K562 (cell line): ENCODE measurements around the gene ZNF586. TPM values are rescaled to one million over a fixed set of nuclear protein-coding genes. Genes with fewer than 3 reads are reported as not detected.

ENCODE experiments used
- C11orf30 ChIP-seq: fragments of 450-650 bp; IDR thresholded peaks from 2 replicates; pipeline ENCODE4 v1.6.1; 2016; ENCODE audit warnings: low read depth, mild to moderate bottlenecking
- NFIC ChIP-seq: fragments of 450-650 bp; IDR thresholded peaks from 2 replicates; pipeline ENCODE4 v1.6.1; 2017; ENCODE audit warnings: mild to moderate bottlenecking, inconsistent platforms
- PHB2 ChIP-seq: fragments of 450-650 bp; IDR thresholded peaks from 2 replicates; pipeline ENCODE4 v1.6.1; 2017; ENCODE audit warnings: low read depth
- PHF21A ChIP-seq: fragments of 450-650 bp; IDR thresholded peaks from 2 replicates; pipeline ENCODE4 v1.6.1; 2017; ENCODE audit warnings: low read depth, borderline replicate concordance
- ZKSCAN8 ChIP-seq: fragments of 200-800 bp; sonication (Bioruptor generic); IDR thresholded peaks from 2 replicates; pipeline ENCODE4 v1.6.1; 2016; ENCODE audit warnings: missing genetic modification characterization, missing compliant biosample characterization
- ZNF232 ChIP-seq: sonication (generic); formaldehyde crosslinking; IDR thresholded peaks from 2 replicates; pipeline ENCODE4 v1.8.0; 2022; ENCODE audit warnings: mild to moderate bottlenecking, missing genetic modification reagents
- ZNF263 ChIP-seq: sonication (generic); formaldehyde crosslinking; IDR thresholded peaks from 2 replicates; pipeline ENCODE4 v1.8.0; 2022; ENCODE audit warnings: mild to moderate bottlenecking, missing genetic modification reagents, borderline replicate concordance
- ZNF41 ChIP-seq: fragments of 250-450 bp; sonication (Bioruptor Pico); conservative IDR thresholded peaks from 2 replicates; pipeline ENCODE4 v1.4.0; 2020; ENCODE audit warnings: mild to moderate bottlenecking
- ZNF586 ChIP-seq: fragments of 450-650 bp; formaldehyde crosslinking; conservative IDR thresholded peaks from 2 replicates; pipeline ENCODE4 v1.4.0; 2020; ENCODE audit warnings: mild to moderate bottlenecking, moderate library complexity
- ZNF668 ChIP-seq: fragments of 250-450 bp; sonication (Bioruptor Pico); IDR thresholded peaks from 2 replicates; pipeline ENCODE4 v1.8.0; 2022; ENCODE audit warnings: mild to moderate bottlenecking, inconsistent platforms
- polyA plus RNA-seq, 8 experiments: library from polyadenylated mRNA; depleted of rRNA in 4 of 8; stranded (reverse) in 5 of 8; unstranded in 3 of 8; fragments of >200 nt; fragmentation: Nextera tagmentation in 2 of 8; fragmentation: Illumina TruSeq in 1 of 8; extraction: Ambion mirVana in 2 of 8; extraction: Trizol in 1 of 8; gene quantifications; 2 replicates each; pipeline versions ENCODE4 v1.2.1 to v1.2.3, GENCODE V29; 2011 to 2014; ENCODE audit warnings: inconsistent platforms in 1 of 8, missing spikeins in 1 of 8
- total RNA-seq, 7 experiments: library from RNA; depleted of rRNA in 6 of 7; stranded (reverse); fragments of >200 nt in 6 of 7; fragmentation: Illumina TruSeq in 2 of 7; extraction: Trizol in 2 of 7; gene quantifications; 2 replicates each; pipeline versions ENCODE4 v1.2.1 to v1.2.3, GENCODE V29; 2011 to 2021; ENCODE audit warnings: low replicate concordance in 1 of 7
- TF ChIP-seq, protein P1 (sequence below): IDR thresholded peaks from 2 replicates; pipeline ENCODE4 v1.6.1; 2011; ENCODE audit warnings: borderline replicate concordance, low read depth, mild to moderate bottlenecking, moderate library complexity, low read length; ENCODE audit not compliant: insufficient read depth, poor library complexity, severe bottlenecking
- TF ChIP-seq, protein P2 (sequence below): sonication (generic); formaldehyde crosslinking; IDR thresholded peaks from 2 replicates; pipeline ENCODE4 v1.8.0; 2022; ENCODE audit warnings: mild to moderate bottlenecking, missing genetic modification reagents
- TF ChIP-seq, protein P3 (sequence below): fragments of 250-450 bp; sonication (Bioruptor Pico); IDR thresholded peaks from 2 replicates; pipeline ENCODE4 v1.5.0; 2021
- TF ChIP-seq, protein P4 (sequence below): sonication (generic); formaldehyde crosslinking; IDR thresholded peaks from 2 replicates; pipeline ENCODE4 v1.8.0; 2022; ENCODE audit warnings: missing genetic modification reagents, mild to moderate bottlenecking, borderline replicate concordance
- TF ChIP-seq, protein P5 (sequence below): sonication (generic); formaldehyde crosslinking; IDR thresholded peaks from 2 replicates; pipeline ENCODE4 v1.8.1; 2023; ENCODE audit warnings: mild to moderate bottlenecking, missing genetic modification reagents
- TF ChIP-seq, protein P6 (sequence below): sonication (generic); IDR thresholded peaks from 2 replicates; pipeline ENCODE4 v1.6.1; 2016

Gene ZNF586
- total and polyA plus RNA-seq, 9 of the 15 experiments (the other 6 are each of a cell fraction or from before 2014, with no cell fraction given), result 2.5 to 12.6 (median 8.4) TPM

DNA sequence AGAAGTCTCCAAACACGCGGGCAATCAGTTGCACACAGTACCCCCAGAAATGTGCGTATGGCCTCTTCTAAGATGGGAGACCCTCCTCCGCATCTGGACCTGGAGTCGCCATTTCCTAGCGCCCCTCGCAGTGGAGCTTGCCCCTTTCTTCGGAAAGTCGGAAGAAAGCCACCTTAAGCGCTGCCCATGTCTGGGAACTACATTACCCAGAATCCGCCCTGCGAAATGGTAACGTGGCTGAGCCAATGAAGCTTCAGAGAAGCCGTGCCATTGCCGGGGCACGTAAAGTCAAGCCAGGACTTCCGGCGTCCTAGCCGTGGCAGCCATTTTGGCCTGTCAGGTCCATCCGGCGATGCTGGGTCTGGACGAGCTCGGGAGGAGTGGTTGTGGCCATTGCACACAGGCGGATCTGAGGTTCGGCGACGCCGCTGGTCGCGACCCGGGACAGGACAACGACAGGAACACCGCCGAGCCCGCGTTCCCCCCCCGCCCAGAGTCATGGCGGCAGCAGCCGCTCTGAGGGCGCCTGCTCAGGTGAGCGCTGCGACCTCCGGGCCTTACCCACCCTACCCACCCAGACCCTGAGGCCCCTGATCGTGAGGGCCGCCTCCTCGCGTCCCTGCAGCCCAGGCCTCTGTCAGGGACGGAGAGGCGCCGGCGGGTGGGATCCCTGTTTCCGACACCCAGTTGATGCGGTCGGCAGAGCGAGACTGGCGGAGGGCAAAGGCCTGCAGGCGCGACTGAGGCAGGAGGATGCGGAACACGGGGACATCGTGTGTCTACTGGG lies at the start of gene ZNF586 (continued):
- TF ChIP-seq, protein P1, sequence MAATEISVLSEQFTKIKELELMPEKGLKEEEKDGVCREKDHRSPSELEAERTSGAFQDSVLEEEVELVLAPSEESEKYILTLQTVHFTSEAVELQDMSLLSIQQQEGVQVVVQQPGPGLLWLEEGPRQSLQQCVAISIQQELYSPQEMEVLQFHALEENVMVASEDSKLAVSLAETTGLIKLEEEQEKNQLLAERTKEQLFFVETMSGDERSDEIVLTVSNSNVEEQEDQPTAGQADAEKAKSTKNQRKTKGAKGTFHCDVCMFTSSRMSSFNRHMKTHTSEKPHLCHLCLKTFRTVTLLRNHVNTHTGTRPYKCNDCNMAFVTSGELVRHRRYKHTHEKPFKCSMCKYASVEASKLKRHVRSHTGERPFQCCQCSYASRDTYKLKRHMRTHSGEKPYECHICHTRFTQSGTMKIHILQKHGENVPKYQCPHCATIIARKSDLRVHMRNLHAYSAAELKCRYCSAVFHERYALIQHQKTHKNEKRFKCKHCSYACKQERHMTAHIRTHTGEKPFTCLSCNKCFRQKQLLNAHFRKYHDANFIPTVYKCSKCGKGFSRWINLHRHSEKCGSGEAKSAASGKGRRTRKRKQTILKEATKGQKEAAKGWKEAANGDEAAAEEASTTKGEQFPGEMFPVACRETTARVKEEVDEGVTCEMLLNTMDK, result no peak
- TF ChIP-seq, protein P2, sequence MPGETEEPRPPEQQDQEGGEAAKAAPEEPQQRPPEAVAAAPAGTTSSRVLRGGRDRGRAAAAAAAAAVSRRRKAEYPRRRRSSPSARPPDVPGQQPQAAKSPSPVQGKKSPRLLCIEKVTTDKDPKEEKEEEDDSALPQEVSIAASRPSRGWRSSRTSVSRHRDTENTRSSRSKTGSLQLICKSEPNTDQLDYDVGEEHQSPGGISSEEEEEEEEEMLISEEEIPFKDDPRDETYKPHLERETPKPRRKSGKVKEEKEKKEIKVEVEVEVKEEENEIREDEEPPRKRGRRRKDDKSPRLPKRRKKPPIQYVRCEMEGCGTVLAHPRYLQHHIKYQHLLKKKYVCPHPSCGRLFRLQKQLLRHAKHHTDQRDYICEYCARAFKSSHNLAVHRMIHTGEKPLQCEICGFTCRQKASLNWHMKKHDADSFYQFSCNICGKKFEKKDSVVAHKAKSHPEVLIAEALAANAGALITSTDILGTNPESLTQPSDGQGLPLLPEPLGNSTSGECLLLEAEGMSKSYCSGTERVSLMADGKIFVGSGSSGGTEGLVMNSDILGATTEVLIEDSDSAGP, result no peak
- TF ChIP-seq ZNF232 (CRISPR knock-in tag) (0 out of 2 replicates have a peak, but pooled peaks have one; percentile 24), NFIC (no peak), PHF21A (no peak), ZNF668 (CRISPR knock-in tag) (no peak), ZKSCAN8 (CRISPR knock-in tag) (no peak), PHB2 (no peak), ZNF263 (CRISPR knock-in tag) (no peak), ZNF586 (CRISPR knock-in tag) (no peak), C11orf30 (no peak), ZNF41 (CRISPR knock-in tag) (no peak)
- TF ChIP-seq, protein P3, sequence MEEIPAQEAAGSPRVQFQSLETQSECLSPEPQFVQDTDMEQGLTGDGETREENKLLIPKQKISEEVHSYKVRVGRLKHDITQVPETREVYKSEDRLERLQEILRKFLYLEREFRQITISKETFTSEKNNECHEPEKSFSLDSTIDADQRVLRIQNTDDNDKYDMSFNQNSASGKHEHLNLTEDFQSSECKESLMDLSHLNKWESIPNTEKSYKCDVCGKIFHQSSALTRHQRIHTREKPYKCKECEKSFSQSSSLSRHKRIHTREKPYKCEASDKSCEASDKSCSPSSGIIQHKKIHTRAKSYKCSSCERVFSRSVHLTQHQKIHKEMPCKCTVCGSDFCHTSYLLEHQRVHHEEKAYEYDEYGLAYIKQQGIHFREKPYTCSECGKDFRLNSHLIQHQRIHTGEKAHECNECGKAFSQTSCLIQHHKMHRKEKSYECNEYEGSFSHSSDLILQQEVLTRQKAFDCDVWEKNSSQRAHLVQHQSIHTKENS (CRISPR knock-in tag), result no peak
- TF ChIP-seq, protein P4, sequence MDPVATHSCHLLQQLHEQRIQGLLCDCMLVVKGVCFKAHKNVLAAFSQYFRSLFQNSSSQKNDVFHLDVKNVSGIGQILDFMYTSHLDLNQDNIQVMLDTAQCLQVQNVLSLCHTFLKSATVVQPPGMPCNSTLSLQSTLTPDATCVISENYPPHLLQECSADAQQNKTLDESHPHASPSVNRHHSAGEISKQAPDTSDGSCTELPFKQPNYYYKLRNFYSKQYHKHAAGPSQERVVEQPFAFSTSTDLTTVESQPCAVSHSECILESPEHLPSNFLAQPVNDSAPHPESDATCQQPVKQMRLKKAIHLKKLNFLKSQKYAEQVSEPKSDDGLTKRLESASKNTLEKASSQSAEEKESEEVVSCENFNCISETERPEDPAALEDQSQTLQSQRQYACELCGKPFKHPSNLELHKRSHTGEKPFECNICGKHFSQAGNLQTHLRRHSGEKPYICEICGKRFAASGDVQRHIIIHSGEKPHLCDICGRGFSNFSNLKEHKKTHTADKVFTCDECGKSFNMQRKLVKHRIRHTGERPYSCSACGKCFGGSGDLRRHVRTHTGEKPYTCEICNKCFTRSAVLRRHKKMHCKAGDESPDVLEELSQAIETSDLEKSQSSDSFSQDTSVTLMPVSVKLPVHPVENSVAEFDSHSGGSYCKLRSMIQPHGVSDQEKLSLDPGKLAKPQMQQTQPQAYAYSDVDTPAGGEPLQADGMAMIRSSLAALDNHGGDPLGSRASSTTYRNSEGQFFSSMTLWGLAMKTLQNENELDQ (CRISPR knock-in tag), result no peak
- TF ChIP-seq, protein P5, sequence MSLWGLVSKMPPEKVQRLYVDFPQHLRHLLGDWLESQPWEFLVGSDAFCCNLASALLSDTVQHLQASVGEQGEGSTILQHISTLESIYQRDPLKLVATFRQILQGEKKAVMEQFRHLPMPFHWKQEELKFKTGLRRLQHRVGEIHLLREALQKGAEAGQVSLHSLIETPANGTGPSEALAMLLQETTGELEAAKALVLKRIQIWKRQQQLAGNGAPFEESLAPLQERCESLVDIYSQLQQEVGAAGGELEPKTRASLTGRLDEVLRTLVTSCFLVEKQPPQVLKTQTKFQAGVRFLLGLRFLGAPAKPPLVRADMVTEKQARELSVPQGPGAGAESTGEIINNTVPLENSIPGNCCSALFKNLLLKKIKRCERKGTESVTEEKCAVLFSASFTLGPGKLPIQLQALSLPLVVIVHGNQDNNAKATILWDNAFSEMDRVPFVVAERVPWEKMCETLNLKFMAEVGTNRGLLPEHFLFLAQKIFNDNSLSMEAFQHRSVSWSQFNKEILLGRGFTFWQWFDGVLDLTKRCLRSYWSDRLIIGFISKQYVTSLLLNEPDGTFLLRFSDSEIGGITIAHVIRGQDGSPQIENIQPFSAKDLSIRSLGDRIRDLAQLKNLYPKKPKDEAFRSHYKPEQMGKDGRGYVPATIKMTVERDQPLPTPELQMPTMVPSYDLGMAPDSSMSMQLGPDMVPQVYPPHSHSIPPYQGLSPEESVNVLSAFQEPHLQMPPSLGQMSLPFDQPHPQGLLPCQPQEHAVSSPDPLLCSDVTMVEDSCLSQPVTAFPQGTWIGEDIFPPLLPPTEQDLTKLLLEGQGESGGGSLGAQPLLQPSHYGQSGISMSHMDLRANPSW, result no peak
- TF ChIP-seq, protein P6, sequence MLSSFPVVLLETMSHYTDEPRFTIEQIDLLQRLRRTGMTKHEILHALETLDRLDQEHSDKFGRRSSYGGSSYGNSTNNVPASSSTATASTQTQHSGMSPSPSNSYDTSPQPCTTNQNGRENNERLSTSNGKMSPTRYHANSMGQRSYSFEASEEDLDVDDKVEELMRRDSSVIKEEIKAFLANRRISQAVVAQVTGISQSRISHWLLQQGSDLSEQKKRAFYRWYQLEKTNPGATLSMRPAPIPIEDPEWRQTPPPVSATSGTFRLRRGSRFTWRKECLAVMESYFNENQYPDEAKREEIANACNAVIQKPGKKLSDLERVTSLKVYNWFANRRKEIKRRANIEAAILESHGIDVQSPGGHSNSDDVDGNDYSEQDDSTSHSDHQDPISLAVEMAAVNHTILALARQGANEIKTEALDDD, result no peak
